Left cardiac atrium (tissue), 4 donors: ENCODE results near the gene SYNGR4. TPM values are rescaled to one million over a fixed set of nuclear protein-coding genes. Genes with fewer than 3 reads are reported as not detected.

Experiments used
- ATAC-seq, 2 donors: fragments of 200-7000 bp; cut with Tn5 transposase; one replicate each; pipeline ENCODE4 v1.9.1; 2020; ENCODE audit warnings: mild to moderate bottlenecking in 2 of 2, moderate library complexity in 2 of 2
- DNase-seq: peaks from one replicate; pipeline ENCODE4 v3.0.0-alpha.2; 2020
- intact Hi-C, 2 donors: fragments of 100-400 bp; cut with DNase I; formaldehyde crosslinking; loops; one replicate each; pipeline versions ENCODE4 v1.14.1 to v1.15.1; 2022 to 2023
- total RNA-seq, 2 donors: library from RNA; stranded (reverse); fragmentation: NEBNext Ultra II Directional; extraction: Animal tissue kit (Norgen Biotek cat#: 25700); gene quantifications; one replicate each; pipeline ENCODE4 v1.2.1, GENCODE V29; 2021
- donor health status: DM: no; HTN: yes; CAD: no.
- donor health status: DM: no; HTN: yes; CAD: no; lungs with severe emphysema.
- donor health status: DM: yes; HTN: yes; CAD: no.
- donor health status: Dilated cardiomyopathy.

Gene SYNGR4
- total RNA-seq, 2 donors from 2014 or later: not detected

GRCh38 chr19:48415395-48415794 lies 51.2 kb downstream of the SYNGR4 start:
- intact Hi-C loops: no loop called here
- ATAC-seq (peak; percentile 84 to 96), DNase-seq (peak; percentile 89)

GRCh38 chr19:48415806-48416221 lies 51.6 kb downstream of the SYNGR4 start:
- DNase-seq (no peak), ATAC-seq (no peak)
- intact Hi-C loops: no loop called here

- intact Hi-C loops: no loop called here
- DNase-seq (no peak), ATAC-seq (no peak)
Measured at GRCh38 chr19:48417421-48417820, 53.3 kb downstream of the SYNGR4 start.

GRCh38 chr19:48418317-48419064 lies 54.3 kb downstream of the SYNGR4 start:
- ATAC-seq (no peak), DNase-seq (no peak)
- intact Hi-C loops: no loop called here

- peak; percentile 33 to 58 for ATAC-seq
Measured at GRCh38 chr19:48419158-48419920, 55.2 kb downstream of the SYNGR4 start.

GRCh38 chr19:48421548-48421947 lies 57.4 kb downstream of the SYNGR4 start:
- DNase-seq (no peak), ATAC-seq (peak in 1 of 2 donors; percentile 24)
- intact Hi-C loops: no loop called here

More at GRCh38 chr19:48419158-48419920, 55.2 kb downstream of the SYNGR4 start:
- intact Hi-C loops: no loop called here
- DNase-seq: peak; percentile 52

- intact Hi-C loops: no loop called here
- no peak for DNase-seq
- peak; percentile 55 to 75 for ATAC-seq
Measured at GRCh38 chr19:48424694-48425219, 60.6 kb downstream of the SYNGR4 start.

Other genes with a start within 250 kb of the SYNGR4 start
- gene LIG1, start 194.0 kb upstream of the SYNGR4 start, total RNA-seq: 1 to 10 TPM; 5.8 to 7.4 TPM
- 1 to 10 TPM; 4.6 to 6.2 TPM for gene ZSWIM9, start 193.7 kb upstream of the SYNGR4 start, total RNA-seq
- gene CARD8, start 108.5 kb upstream of the SYNGR4 start, total RNA-seq: 10 to 100 TPM; 33.5 to 37.4 TPM
- under 1 TPM; 0.39 to 0.74 TPM for gene ZNF114, start 94.3 kb upstream of the SYNGR4 start, total RNA-seq
- gene EMP3, start 38.8 kb upstream of the SYNGR4 start, total RNA-seq: 10 to 100 TPM; 89.9 TPM
- gene TMEM143, start 427 bp upstream of the SYNGR4 start, total RNA-seq: 10 to 100 TPM; 30.5 to 43.0 TPM
- gene KDELR1, start 27.2 kb downstream of the SYNGR4 start, total RNA-seq: 100 to 1,000 TPM in 1 of 2 donors, 10 to 100 TPM in 1; 81.4 to 103 TPM
- under 1 TPM; 0.39 to 0.47 TPM for gene GRIN2D, start 29.3 kb downstream of the SYNGR4 start, total RNA-seq
- gene GRWD1, start 81.6 kb downstream of the SYNGR4 start, total RNA-seq: 10 to 100 TPM; 18.1 to 24.9 TPM
- under 1 TPM; 0.27 to 0.60 TPM for gene KCNJ14, start 91.2 kb downstream of the SYNGR4 start, total RNA-seq
- 10 to 100 TPM; 29.0 to 32.5 TPM for gene CYTH2, start 105.0 kb downstream of the SYNGR4 start, total RNA-seq
- gene LMTK3, start 147.5 kb downstream of the SYNGR4 start, total RNA-seq: 1 to 10 TPM; 2.0 to 2.9 TPM
- under 1 TPM; 0.39 to 0.71 TPM for gene SULT2B1, start 187.8 kb downstream of the SYNGR4 start, total RNA-seq
- gene SPACA4, start 242.4 kb downstream of the SYNGR4 start, total RNA-seq: not detected